GM12872 (cell line): ENCODE measurements around the gene FN1.

Source experiments
- CTCF ChIP-seq: IDR thresholded peaks from 3 replicates; pipeline ENCODE4 v1.5.1; 2011; ENCODE audit warnings: low read depth, mild to moderate bottlenecking, low read length, moderate library complexity; ENCODE audit not compliant: insufficient read depth

Gene FN1

GRCh38 chr2:215439404-215439803, 3.5 kb upstream of the FN1 start:
- no peak for TF ChIP-seq CTCF

GRCh38 chr2:215437614-215438013, 1.7 kb upstream of the FN1 start:
- no peak for TF ChIP-seq CTCF

DNA sequence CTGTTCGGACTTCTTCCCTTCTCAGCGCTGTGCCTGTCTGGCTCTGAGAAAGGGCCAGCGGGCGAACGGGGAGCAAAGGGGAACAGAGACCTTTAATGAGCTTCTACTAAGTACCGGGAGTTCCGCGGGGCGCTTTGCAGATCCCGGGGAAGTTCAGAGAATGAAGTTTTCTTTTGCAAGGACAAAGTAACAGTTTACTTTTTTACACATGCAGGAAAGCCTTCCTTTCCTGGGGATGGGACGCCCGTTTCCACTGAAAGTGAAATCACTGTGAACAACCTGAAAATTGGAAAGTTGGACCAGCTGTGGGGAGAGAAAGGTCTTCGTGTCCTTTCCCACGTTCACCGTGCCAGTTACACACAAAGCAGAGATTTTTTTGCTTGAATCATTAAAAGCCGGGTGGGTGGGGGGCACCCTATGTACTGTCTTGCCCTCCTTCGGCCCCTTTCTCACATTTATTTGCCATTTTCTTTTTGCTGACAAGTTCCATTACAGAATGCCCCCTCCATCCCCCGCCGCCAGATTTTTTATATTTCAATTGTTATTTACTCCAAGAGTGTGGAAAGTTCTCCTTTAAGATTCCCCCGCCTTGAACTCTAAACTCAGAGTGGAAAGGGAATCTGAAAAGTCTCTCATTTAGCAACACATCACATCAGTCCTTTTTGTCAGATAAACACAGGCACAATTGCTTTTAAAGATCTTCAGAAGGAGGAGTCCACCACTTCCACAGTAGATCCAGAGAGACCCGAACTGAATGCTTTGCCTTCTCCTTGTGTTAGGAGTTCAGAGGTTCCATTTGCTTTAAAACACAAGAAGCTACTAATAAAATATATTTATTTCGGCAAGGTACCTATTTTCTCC, 1.1 kb upstream of the FN1 start:
- TF ChIP-seq CTCF = no peak

- TF ChIP-seq CTCF = no peak
Measured at GRCh38 chr2:215435280-215435869, 493 bp downstream of the FN1 start.

GRCh38 chr2:215434447-215435279, 1.2 kb downstream of the FN1 start:
- TF ChIP-seq CTCF = no peak

GRCh38 chr2:215432759-215433594, 2.9 kb downstream of the FN1 start:
- no peak for TF ChIP-seq CTCF
